HepG2 (cell line): ENCODE measurements around the gene MID1. TPM values are rescaled to one million over a fixed set of nuclear protein-coding genes. Genes with fewer than 3 reads are reported as not detected.

Experiments used
- ATAC-seq: fragments of 200-7000 bp; cut with Tn5 transposase; 3 replicates; pipeline ENCODE4 v1.9.1; 2020; ENCODE audit warnings: mild to moderate bottlenecking, moderate library complexity
- BruUV-seq: library from RNA; stranded (reverse); fragments of 400-500 nt; replicated peaks from 2 replicates; lab custom pipeline; 2021; lab: Mats Ljungman, UMichigan
- CTCF ChIA-PET: fragments of 300-600 bp; formaldehyde crosslinking; extraction: SDS; loops from one replicate; lab custom pipeline; 2021; ENCODE audit warnings: low total read pairs, inconsistent platforms, low intra/inter-chr PET ratio; lab: Yijun Ruan, JAX
- POLR2A ChIA-PET: fragments of 350-600 bp; sonication (Branson Sonifier 250); formaldehyde crosslinking; loops from one replicate; lab custom pipeline; 2020; ENCODE audit warnings: antibody characterized with exemption, inconsistent platforms; lab: Yijun Ruan, JAX
- DNase-seq: peaks from one replicate; pipeline ENCODE4 v3.0.0-alpha.2; 2015; ENCODE audit warnings: low spot score
- FAIRE-seq: peaks from 3 replicates; lab custom pipeline; 2011; peaks lifted over from hg19 to GRCh38; lab: Jason Lieb, UNC
- H2AFZ ChIP-seq: one replicate; pipeline ENCODE4 v1.6.1; 2011; ENCODE audit warnings: low read length, inconsistent platforms
- H3K27ac ChIP-seq: fragments of 300-600 bp; 3 replicates; pipeline ENCODE4 v1.8.0; 2011; ENCODE audit warnings: mixed run types, mild to moderate bottlenecking, mixed read lengths, low read length, inconsistent platforms; ENCODE audit not compliant: insufficient read depth; ENCODE audit errors: extremely low read length
- H3K27me3 ChIP-seq, 2 experiments: fragments of 200-600 bp in 1 of 2; 2 replicates in 1 of 2; 3 replicates in 1 of 2; pipeline versions ENCODE4 v1.6.0 to v1.8.0; 2011; ENCODE audit warnings: low read length in 2 of 2, mild to moderate bottlenecking in 2 of 2, moderate library complexity in 2 of 2, inconsistent platforms in 1 of 2; ENCODE audit not compliant: insufficient read depth in 2 of 2, control insufficient read depth in 1 of 2
- H3K36me3 ChIP-seq, 2 experiments: fragments of 200-600 bp in 1 of 2; replicated peaks in 1 of 2; 2 replicates in 1 of 2; 3 replicates in 1 of 2; pipeline versions ENCODE4 v1.5.1 to v1.8.0; 2011; ENCODE audit warnings: low read length in 2 of 2, inconsistent platforms in 1 of 2; ENCODE audit not compliant: insufficient read depth in 2 of 2, control insufficient read depth in 1 of 2
- H3K4me1 ChIP-seq: 2 replicates; pipeline ENCODE4 v1.5.1; 2012; ENCODE audit warnings: low read length, inconsistent platforms; ENCODE audit not compliant: insufficient read depth
- H3K4me2 ChIP-seq: 2 replicates; pipeline ENCODE4 v1.6.0; 2011; ENCODE audit warnings: low read depth, low read length, inconsistent platforms
- H3K4me3 ChIP-seq, 3 experiments: fragments of 200-600 bp in 1 of 3; sonication (generic), shearing (Covaris generic) in 1 of 3; replicated peaks in 1 of 3; 2 replicates each; pipeline ENCODE4 v1.5.1; 2011 to 2016; ENCODE audit warnings: low read length in 3 of 3, inconsistent platforms in 2 of 3, low read depth in 2 of 3, mild to moderate bottlenecking in 2 of 3, control low read depth in 1 of 3, mixed read lengths in 1 of 3; ENCODE audit not compliant: insufficient read depth in 1 of 3
- H3K79me2 ChIP-seq: one replicate; pipeline ENCODE4 v1.6.1; 2011; ENCODE audit warnings: low read length, inconsistent platforms; ENCODE audit not compliant: insufficient read depth
- H3K9ac ChIP-seq: 2 replicates; pipeline ENCODE4 v1.6.0; 2011; ENCODE audit warnings: mild to moderate bottlenecking, low read depth, low read length, inconsistent platforms; ENCODE audit not compliant: insufficient read depth
- H3K9me3 ChIP-seq: 2 replicates; pipeline ENCODE4 v1.5.1; 2012; ENCODE audit warnings: mild to moderate bottlenecking, low read length
- H4K20me1 ChIP-seq: 2 replicates; pipeline ENCODE4 v1.6.0; 2011; ENCODE audit warnings: inconsistent platforms, mild to moderate bottlenecking, low read length, moderate library complexity; ENCODE audit not compliant: insufficient read depth
- AHR ChIP-seq: IDR thresholded peaks from 2 replicates; pipeline ENCODE4 v1.6.1; 2018; ENCODE audit warnings: missing genetic modification reagents, missing compliant biosample characterization
- CHD4 ChIP-seq: fragments of 200-600 bp; sonication (generic); IDR thresholded peaks from 2 replicates; pipeline ENCODE4 v1.7.0; 2017; ENCODE audit warnings: mild to moderate bottlenecking, low read length, borderline replicate concordance
- MIER3 ChIP-seq: IDR thresholded peaks from 2 replicates; pipeline ENCODE4 v1.6.1; 2016; ENCODE audit warnings: missing compliant biosample characterization, borderline replicate concordance
- MLLT10 ChIP-seq: sonication (generic); formaldehyde crosslinking; IDR thresholded peaks from 2 replicates; pipeline ENCODE4 v1.4.0; 2020; ENCODE audit warnings: missing genetic modification reagents
- POLR2A ChIP-seq, 2 experiments: IDR thresholded peaks; 2 replicates each; pipeline ENCODE4 v1.6.1; 2011; ENCODE audit warnings: low read depth in 2 of 2, low read length in 2 of 2, mild to moderate bottlenecking in 1 of 2, moderate library complexity in 1 of 2; ENCODE audit not compliant: insufficient read depth in 1 of 2
- RBAK ChIP-seq: sonication (generic); formaldehyde crosslinking; IDR thresholded peaks from 2 replicates; pipeline ENCODE4 v1.5.1; 2020; ENCODE audit warnings: mild to moderate bottlenecking, missing genetic modification reagents
- RFXAP ChIP-seq: sonication (generic); formaldehyde crosslinking; IDR thresholded peaks from 2 replicates; pipeline ENCODE4 v1.4.0; 2020; ENCODE audit warnings: missing genetic modification reagents, borderline replicate concordance
- RNF2 ChIP-seq: fragments of 450-650 bp; conservative IDR thresholded peaks from 2 replicates; pipeline ENCODE4 v1.6.1; 2016; ENCODE audit warnings: low read depth
- SNRNP70 ChIP-seq: fragments of 200-400 bp; formaldehyde crosslinking; IDR thresholded peaks from 2 replicates; pipeline ENCODE4 v1.6.1; 2017; ENCODE audit warnings: mild to moderate bottlenecking, low read depth, low read length, moderate library complexity
- TBP ChIP-seq: sonication (generic); formaldehyde crosslinking; IDR thresholded peaks from 2 replicates; pipeline ENCODE4 v1.5.0; 2020; ENCODE audit warnings: missing genetic modification reagents
- ZBTB42 ChIP-seq: sonication (generic); formaldehyde crosslinking; IDR thresholded peaks from 2 replicates; pipeline ENCODE4 v1.5.0; 2020; ENCODE audit warnings: mild to moderate bottlenecking, missing genetic modification reagents
- ZNF124 ChIP-seq: sonication (generic); formaldehyde crosslinking; IDR thresholded peaks from 2 replicates; pipeline ENCODE4 v1.4.0; 2020; ENCODE audit warnings: missing genetic modification reagents
- ZNF136 ChIP-seq: sonication (generic); formaldehyde crosslinking; IDR thresholded peaks from 2 replicates; pipeline ENCODE4 v1.8.1; 2022; ENCODE audit warnings: low read depth, mild to moderate bottlenecking, moderate library complexity, missing genetic modification reagents
- ZNF776 ChIP-seq: sonication (generic); formaldehyde crosslinking; IDR thresholded peaks from 2 replicates; pipeline ENCODE4 v1.4.0; 2020; ENCODE audit warnings: mild to moderate bottlenecking, missing genetic modification reagents
- WGBS: methylation state at CpG from one replicate; pipeline ENCODE4 v1.1.6; 2017; ENCODE audit warnings: low lambda C conversion rate; 5-methylcytosine and 5-hydroxymethylcytosine counted together
- in situ Hi-C: cut with HindIII; loops from 2 replicates; pipeline ENCODE4 v1.10.0; 2017; ENCODE audit warnings: low pct_unique_long_range_greater_than_20kb; ENCODE audit not compliant: extremely low pct_ligation_motif_present
- intact Hi-C: fragments of 100-400 bp; cut with micrococcal nuclease; formaldehyde crosslinking; loops from one replicate; pipeline ENCODE4 v1.10.0; 2022; ENCODE audit not compliant: unreplicated experiment
- polyA plus RNA-seq, 8 experiments: library from polyadenylated mRNA; depleted of rRNA in 3 of 8; stranded (reverse) in 7 of 8; unstranded in 1 of 8; fragments of >200 nt; fragmentation: Illumina TruSeq in 4 of 8; extraction: Trizol in 4 of 8; gene quantifications; 2 replicates each; pipeline versions ENCODE4 v1.2.1 to v1.2.3, GENCODE V29; 2011 to 2016; ENCODE audit warnings: low read depth in 4 of 8, missing spikeins in 1 of 8, mixed read lengths in 1 of 8; ENCODE audit not compliant: insufficient read depth in 1 of 8
- total RNA-seq, 5 experiments: library from RNA; depleted of rRNA; stranded (reverse); fragments of >200 nt; fragmentation: Illumina TruSeq; extraction: Trizol; gene quantifications; 2 replicates each; pipeline ENCODE4 v1.2.3, GENCODE V29; 2016; ENCODE audit warnings: low read depth in 1 of 5
- TF ChIP-seq, protein P1 (sequence below): sonication (generic); formaldehyde crosslinking; IDR thresholded peaks from 2 replicates; pipeline ENCODE4 v1.9.0; 2021; ENCODE audit warnings: missing genetic modification reagents, mild to moderate bottlenecking, borderline replicate concordance
- TF ChIP-seq, protein P2 (sequence below): sonication (generic); formaldehyde crosslinking; IDR thresholded peaks from 2 replicates; pipeline ENCODE4 v1.9.0; 2021; ENCODE audit warnings: missing genetic modification reagents, borderline replicate concordance
- TF ChIP-seq, protein P3 (sequence below): sonication (generic); formaldehyde crosslinking; IDR thresholded peaks from 2 replicates; pipeline ENCODE4 v1.4.0; 2020; ENCODE audit warnings: missing genetic modification reagents

The MID1 gene
- total and polyA plus RNA-seq, 2 of the 13 experiments (the other 11 are each of a cell fraction or from before 2014, with no cell fraction given) = 0.86 to 1.1 TPM

DNA sequence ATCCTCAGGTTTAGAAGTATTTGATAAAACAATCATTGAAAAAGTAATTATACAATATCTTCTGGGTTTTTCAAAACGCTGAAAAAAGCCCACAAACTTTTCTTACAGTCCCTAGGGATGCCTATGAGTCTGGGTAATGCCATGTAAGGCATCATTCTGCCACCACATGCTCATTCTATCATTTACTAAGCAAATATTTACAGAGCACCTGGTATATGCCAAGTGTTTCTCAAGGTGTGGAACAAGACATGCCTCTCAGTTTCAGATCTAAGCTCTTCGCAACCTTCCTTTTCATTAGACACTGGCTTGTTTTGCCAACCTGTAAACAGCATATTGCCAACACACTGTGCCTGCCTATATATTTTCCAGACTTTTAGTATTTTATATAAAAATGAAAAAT lies 17.7 kb downstream of the MID1 start:
- Histone ChIP-seq H3K9me3 (no peaks in the 10 kb centered on the region), H3K4me2 (no peak overlapping the region), H3K9ac (no peak overlapping the region), H2AFZ (no peak overlapping the region), H3K4me3 (no peak overlapping the region), H4K20me1 (no peaks in the 10 kb centered on the region), H3K36me3 (no peaks in the 10 kb centered on the region), H3K4me1 (no peaks in the 10 kb centered on the region), H3K27me3 (no peaks in the 10 kb centered on the region), H3K27ac (no peak overlapping the region), H3K79me2 (no peaks in the 10 kb centered on the region)
- no CpG with 5 or more reads among the region's 2 CpGs for WGBS
- in situ Hi-C loops = no loop called here
- CTCF ChIA-PET = no interaction called here
- FAIRE-seq (no peak), ATAC-seq (no peak), DNase-seq (no peak)
- POLR2A ChIA-PET = no interaction called here
- BruUV-seq = no TSS peak
- TF ChIP-seq ZBTB42 (no peak), MLLT10 (CRISPR knock-in tag) (no peak), RFXAP (no peak), POLR2A (IDR thresholded peaks at IDR 0.05; ENCODE audit: insufficient read depth in 1 of 2, low read depth in 2 of 2, low read length in 2 of 2) (no peak), RBAK (no peak), ZNF136 (CRISPR knock-in tag) (no peak), RNF2 (no peak), ZNF776 (CRISPR knock-in tag) (no peak), MIER3 (CRISPR knock-in tag) (no peak), SNRNP70 (no peak), ZNF124 (CRISPR knock-in tag) (no peak), AHR (no peak), CHD4 (no peak), TBP (CRISPR knock-in tag) (no peak)
- TF ChIP-seq, protein P1, sequence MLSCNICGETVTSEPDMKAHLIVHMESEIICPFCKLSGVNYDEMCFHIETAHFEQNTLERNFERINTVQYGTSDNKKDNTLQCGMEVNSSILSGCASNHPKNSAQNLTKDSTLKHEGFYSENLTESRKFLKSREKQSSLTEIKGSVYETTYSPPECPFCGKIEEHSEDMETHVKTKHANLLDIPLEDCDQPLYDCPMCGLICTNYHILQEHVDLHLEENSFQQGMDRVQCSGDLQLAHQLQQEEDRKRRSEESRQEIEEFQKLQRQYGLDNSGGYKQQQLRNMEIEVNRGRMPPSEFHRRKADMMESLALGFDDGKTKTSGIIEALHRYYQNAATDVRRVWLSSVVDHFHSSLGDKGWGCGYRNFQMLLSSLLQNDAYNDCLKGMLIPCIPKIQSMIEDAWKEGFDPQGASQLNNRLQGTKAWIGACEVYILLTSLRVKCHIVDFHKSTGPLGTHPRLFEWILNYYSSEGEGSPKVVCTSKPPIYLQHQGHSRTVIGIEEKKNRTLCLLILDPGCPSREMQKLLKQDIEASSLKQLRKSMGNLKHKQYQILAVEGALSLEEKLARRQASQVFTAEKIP (CRISPR knock-in tag) = no peak
- TF ChIP-seq, protein P2, sequence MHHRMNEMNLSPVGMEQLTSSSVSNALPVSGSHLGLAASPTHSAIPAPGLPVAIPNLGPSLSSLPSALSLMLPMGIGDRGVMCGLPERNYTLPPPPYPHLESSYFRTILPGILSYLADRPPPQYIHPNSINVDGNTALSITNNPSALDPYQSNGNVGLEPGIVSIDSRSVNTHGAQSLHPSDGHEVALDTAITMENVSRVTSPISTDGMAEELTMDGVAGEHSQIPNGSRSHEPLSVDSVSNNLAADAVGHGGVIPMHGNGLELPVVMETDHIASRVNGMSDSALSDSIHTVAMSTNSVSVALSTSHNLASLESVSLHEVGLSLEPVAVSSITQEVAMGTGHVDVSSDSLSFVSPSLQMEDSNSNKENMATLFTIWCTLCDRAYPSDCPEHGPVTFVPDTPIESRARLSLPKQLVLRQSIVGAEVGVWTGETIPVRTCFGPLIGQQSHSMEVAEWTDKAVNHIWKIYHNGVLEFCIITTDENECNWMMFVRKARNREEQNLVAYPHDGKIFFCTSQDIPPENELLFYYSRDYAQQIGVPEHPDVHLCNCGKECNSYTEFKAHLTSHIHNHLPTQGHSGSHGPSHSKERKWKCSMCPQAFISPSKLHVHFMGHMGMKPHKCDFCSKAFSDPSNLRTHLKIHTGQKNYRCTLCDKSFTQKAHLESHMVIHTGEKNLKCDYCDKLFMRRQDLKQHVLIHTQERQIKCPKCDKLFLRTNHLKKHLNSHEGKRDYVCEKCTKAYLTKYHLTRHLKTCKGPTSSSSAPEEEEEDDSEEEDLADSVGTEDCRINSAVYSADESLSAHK (CRISPR knock-in tag) = no peak
- TF ChIP-seq, protein P3, sequence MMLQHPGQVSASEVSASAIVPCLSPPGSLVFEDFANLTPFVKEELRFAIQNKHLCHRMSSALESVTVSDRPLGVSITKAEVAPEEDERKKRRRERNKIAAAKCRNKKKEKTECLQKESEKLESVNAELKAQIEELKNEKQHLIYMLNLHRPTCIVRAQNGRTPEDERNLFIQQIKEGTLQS (CRISPR knock-in tag) = no peak
- intact Hi-C loops = no loop called here
